ENCODE results near the gene GPR82.

Gene GPR82

GRCh38 chrX:41720125-41720779, 3.7 kb upstream of the GPR82 start:
- Histone ChIP-seq H3K4me3 (ENCODE audit: low read depth, low read length, poor library complexity, severe bottlenecking) (no peak overlapping the region), H3K4me2 (ENCODE audit: low read length) (no peak overlapping the region), H3K79me2 (ENCODE audit: insufficient read depth, low read length) (no peaks in the 10 kb centered on the region), H3F3A (ENCODE audit: insufficient read depth, low read length) (no peaks in the 10 kb centered on the region), H3K36me3 (ENCODE audit: insufficient read depth, low read length) (peaks cover 21% of the 10 kb centered on the region), H3K27ac (ENCODE audit: low read depth, low read length, poor library complexity, severe bottlenecking) (peak overlapping the region; percentile 60), H3K27me3 (ENCODE audit: insufficient read depth, low read length) (no peaks in the 10 kb centered on the region), H2AFZ (ENCODE audit: low read length) (no peak overlapping the region), H3K4me1 (ENCODE audit: insufficient read depth, low read length, severe bottlenecking) (peaks cover 64% of the 10 kb centered on the region), H3K9me2 (ENCODE audit: low read depth, low read length) (no peaks in the 10 kb centered on the region), H4K20me1 (ENCODE audit: insufficient read depth, low read length) (no peaks in the 10 kb centered on the region), H3K9ac (ENCODE audit: low read length) (no peak overlapping the region), H3K9me3 (ENCODE audit: low read length) (0 out of 2 replicates have a peak, but pooled peaks cover 4% of the 10 kb centered on the region)
- TF ChIP-seq EZH2 (IDR thresholded peaks at IDR 0.05; ENCODE audit: borderline replicate concordance, low read length), result no peak

GRCh38 chrX:41721590-41721989, 2.4 kb upstream of the GPR82 start:
- H3K27ac ChIP-seq (ENCODE audit: low read depth, low read length, poor library complexity, severe bottlenecking), result peak overlapping the region; percentile 36
- no peak overlapping the region for H3K4me3 ChIP-seq (ENCODE audit: low read depth, low read length, poor library complexity, severe bottlenecking)
- H3K9me3 ChIP-seq (ENCODE audit: low read length), result 0 out of 2 replicates have a peak, but pooled peaks cover 4% of the 10 kb centered on the region
- no peaks in the 10 kb centered on the region for H3K27me3 ChIP-seq (ENCODE audit: insufficient read depth, low read length)
- H3F3A ChIP-seq (ENCODE audit: insufficient read depth, low read length), result no peaks in the 10 kb centered on the region
- H2AFZ ChIP-seq (ENCODE audit: low read length), result no peak overlapping the region
- H3K36me3 ChIP-seq (ENCODE audit: insufficient read depth, low read length), result peaks cover 21% of the 10 kb centered on the region
- no peak overlapping the region for H3K9ac ChIP-seq (ENCODE audit: low read length)
- no peak for TF ChIP-seq EZH2 (IDR thresholded peaks at IDR 0.05; ENCODE audit: borderline replicate concordance, low read length)
- TF ChIP-seq, protein P1, sequence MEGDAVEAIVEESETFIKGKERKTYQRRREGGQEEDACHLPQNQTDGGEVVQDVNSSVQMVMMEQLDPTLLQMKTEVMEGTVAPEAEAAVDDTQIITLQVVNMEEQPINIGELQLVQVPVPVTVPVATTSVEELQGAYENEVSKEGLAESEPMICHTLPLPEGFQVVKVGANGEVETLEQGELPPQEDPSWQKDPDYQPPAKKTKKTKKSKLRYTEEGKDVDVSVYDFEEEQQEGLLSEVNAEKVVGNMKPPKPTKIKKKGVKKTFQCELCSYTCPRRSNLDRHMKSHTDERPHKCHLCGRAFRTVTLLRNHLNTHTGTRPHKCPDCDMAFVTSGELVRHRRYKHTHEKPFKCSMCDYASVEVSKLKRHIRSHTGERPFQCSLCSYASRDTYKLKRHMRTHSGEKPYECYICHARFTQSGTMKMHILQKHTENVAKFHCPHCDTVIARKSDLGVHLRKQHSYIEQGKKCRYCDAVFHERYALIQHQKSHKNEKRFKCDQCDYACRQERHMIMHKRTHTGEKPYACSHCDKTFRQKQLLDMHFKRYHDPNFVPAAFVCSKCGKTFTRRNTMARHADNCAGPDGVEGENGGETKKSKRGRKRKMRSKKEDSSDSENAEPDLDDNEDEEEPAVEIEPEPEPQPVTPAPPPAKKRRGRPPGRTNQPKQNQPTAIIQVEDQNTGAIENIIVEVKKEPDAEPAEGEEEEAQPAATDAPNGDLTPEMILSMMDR (IDR thresholded peaks at IDR 0.05; ENCODE audit: low read length), result no peak
- no peak overlapping the region for H3K4me2 ChIP-seq (ENCODE audit: low read length)
- H3K4me1 ChIP-seq (ENCODE audit: insufficient read depth, low read length, severe bottlenecking), result peaks cover 71% of the 10 kb centered on the region
- no peaks in the 10 kb centered on the region for H4K20me1 ChIP-seq (ENCODE audit: insufficient read depth, low read length)
- no peaks in the 10 kb centered on the region for H3K79me2 ChIP-seq (ENCODE audit: insufficient read depth, low read length)
- no peaks in the 10 kb centered on the region for H3K9me2 ChIP-seq (ENCODE audit: low read depth, low read length)

DNA sequence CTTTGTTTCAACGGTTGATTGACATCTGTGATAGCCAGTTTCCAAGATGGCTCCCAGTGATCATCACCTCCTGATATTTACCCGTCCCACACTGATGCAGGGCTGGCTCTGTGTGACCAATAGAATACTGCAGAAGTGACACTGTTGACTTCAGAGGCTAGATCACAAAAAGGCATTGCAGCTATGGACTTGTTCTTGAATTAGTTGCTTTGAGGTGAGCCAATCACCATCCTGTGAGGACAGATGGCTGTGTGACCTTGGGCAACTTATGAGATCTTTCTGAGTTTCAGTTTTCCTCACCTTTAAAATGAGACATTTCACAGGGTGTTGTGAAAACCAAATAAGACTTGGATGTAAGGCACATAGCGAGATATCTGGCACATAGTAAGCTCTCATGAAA, 1.8 kb upstream of the GPR82 start:
- no peaks in the 10 kb centered on the region for H3K9me2 ChIP-seq (ENCODE audit: low read depth, low read length)
- no peaks in the 10 kb centered on the region for H3K27me3 ChIP-seq (ENCODE audit: insufficient read depth, low read length)

More for the DNA sequence above, 1.8 kb upstream of the GPR82 start:
- Histone ChIP-seq H3K4me2 (ENCODE audit: low read length) (no peak overlapping the region), H3K4me3 (ENCODE audit: low read depth, low read length, poor library complexity, severe bottlenecking) (no peak overlapping the region), H2AFZ (ENCODE audit: low read length) (no peak overlapping the region), H3K27ac (ENCODE audit: low read depth, low read length, poor library complexity, severe bottlenecking) (peak overlapping the region; percentile 36), H3K9ac (ENCODE audit: low read length) (no peak overlapping the region), H3K79me2 (ENCODE audit: insufficient read depth, low read length) (no peaks in the 10 kb centered on the region), H3K36me3 (ENCODE audit: insufficient read depth, low read length) (peaks cover 21% of the 10 kb centered on the region), H4K20me1 (ENCODE audit: insufficient read depth, low read length) (no peaks in the 10 kb centered on the region), H3K9me3 (ENCODE audit: low read length) (0 out of 2 replicates have a peak, but pooled peaks cover 4% of the 10 kb centered on the region), H3K4me1 (ENCODE audit: insufficient read depth, low read length, severe bottlenecking) (peaks cover 69% of the 10 kb centered on the region), H3F3A (ENCODE audit: insufficient read depth, low read length) (no peaks in the 10 kb centered on the region)
- no peak for TF ChIP-seq EZH2 (IDR thresholded peaks at IDR 0.05; ENCODE audit: borderline replicate concordance, low read length)
- TF ChIP-seq, protein P1 (IDR thresholded peaks at IDR 0.05; ENCODE audit: low read length), result no peak
